ENCODE data around the gene DTNBP1.

DTNBP1 gene

DNA sequence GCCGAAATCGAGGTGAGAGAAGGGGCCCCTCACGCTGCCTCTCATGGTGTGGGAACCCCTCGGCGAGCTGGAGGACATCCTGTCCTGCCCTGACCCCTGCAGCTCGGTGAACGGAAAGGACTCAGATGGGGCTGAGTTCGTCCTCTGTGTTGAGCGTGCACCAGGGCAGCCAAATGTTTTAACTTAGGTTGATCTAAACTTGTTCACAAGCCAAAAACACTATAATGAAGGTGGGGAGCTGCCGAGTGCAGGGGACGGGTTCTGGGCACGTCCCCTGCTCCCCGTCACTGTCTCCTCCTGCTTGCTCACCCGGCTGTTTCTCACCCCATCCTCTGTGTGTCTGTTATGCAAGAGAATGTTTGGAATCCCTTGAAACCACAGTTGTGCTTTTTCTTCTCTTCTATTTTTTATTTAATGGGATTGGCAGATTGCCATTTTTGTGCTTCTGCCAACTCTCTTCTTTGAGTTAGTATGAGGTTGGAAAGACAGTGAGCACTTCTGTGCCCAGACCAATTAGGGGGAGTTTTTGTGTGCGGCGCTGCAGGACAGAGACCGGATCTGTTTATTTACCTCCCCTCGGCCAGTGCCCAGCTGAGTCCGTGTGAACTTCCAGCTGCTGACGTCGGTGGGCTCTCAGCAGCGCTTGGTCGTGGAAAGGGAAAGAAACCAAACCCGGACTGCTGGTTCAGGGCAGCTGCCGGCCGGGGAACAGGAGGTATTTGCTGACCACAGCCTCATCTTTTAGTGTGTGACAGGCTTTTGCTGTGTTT is 158.1 kb downstream of the DTNBP1 start (continued):
- no peak for TF ChIP-seq ZNF239 (tag by site-specific recombination; IDR thresholded peaks at IDR 0.05)
- no peak for TF ChIP-seq ZNF747 (tag by site-specific recombination; IDR thresholded peaks at IDR 0.05)
- peak; percentile 81 for TF ChIP-seq ZNF366 (tag by site-specific recombination; conservative IDR thresholded peaks at IDR 0.05)
- TF ChIP-seq, protein P1, sequence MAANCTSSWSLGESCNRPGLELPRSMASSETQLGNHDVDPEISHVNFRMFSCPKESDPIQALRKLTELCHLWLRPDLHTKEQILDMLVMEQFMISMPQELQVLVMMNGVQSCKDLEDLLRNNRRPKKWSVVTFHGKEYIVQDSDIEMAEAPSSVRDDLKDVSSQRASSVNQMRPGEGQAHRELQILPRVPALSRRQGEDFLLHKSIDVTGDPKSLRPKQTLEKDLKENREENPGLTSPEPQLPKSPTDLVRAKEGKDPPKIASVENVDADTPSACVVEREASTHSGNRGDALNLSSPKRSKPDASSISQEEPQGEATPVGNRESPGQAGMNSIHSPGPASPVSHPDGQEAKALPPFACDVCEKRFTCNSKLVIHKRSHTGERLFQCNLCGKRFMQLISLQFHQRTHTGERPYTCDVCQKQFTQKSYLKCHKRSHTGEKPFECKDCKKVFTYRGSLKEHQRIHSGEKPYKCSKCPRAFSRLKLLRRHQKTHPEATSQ (tag by site-specific recombination; IDR thresholded peaks at IDR 0.05) = no peak
- TF ChIP-seq, protein P2, sequence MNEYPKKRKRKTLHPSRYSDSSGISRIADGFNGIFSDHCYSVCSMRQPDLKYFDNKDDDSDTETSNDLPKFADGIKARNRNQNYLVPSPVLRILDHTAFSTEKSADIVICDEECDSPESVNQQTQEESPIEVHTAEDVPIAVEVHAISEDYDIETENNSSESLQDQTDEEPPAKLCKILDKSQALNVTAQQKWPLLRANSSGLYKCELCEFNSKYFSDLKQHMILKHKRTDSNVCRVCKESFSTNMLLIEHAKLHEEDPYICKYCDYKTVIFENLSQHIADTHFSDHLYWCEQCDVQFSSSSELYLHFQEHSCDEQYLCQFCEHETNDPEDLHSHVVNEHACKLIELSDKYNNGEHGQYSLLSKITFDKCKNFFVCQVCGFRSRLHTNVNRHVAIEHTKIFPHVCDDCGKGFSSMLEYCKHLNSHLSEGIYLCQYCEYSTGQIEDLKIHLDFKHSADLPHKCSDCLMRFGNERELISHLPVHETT (tag by site-specific recombination; IDR thresholded peaks at IDR 0.05) = no peak
- no peak for TF ChIP-seq SCRT2 (tag by site-specific recombination; IDR thresholded peaks at IDR 0.05)
- peak; percentile 99 for TF ChIP-seq FEZF1 (tag by site-specific recombination; IDR thresholded peaks at IDR 0.05)
- TF ChIP-seq HOXD13 (CRISPR knock-in tag; IDR thresholded peaks at IDR 0.05; ENCODE audit: borderline replicate concordance) = no peak
- TF ChIP-seq, protein P3, sequence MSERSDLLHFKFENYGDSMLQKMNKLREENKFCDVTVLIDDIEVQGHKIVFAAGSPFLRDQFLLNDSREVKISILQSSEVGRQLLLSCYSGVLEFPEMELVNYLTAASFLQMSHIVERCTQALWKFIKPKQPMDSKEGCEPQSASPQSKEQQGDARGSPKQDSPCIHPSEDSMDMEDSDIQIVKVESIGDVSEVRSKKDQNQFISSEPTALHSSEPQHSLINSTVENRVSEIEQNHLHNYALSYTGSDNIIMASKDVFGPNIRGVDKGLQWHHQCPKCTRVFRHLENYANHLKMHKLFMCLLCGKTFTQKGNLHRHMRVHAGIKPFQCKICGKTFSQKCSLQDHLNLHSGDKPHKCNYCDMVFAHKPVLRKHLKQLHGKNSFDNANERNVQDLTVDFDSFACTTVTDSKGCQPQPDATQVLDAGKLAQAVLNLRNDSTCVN (tag by site-specific recombination; optimal IDR thresholded peaks at IDR 0.05) = no peak
- no peak; the same call in 1 of the 2 replicates for TF ChIP-seq ZNF19 (tag by site-specific recombination; IDR thresholded peaks at IDR 0.05; ENCODE audit: low read depth)
- no peak for TF ChIP-seq ZNF433 (tag by site-specific recombination; IDR thresholded peaks at IDR 0.05; ENCODE audit: low read depth)
- no peak for TF ChIP-seq TRIM28 (IDR thresholded peaks at IDR 0.05; ENCODE audit: borderline replicate concordance, low read length)
- no peak for TF ChIP-seq SCRT1 (tag by site-specific recombination; IDR thresholded peaks at IDR 0.05; ENCODE audit: borderline replicate concordance)
- TF ChIP-seq, protein P4, sequence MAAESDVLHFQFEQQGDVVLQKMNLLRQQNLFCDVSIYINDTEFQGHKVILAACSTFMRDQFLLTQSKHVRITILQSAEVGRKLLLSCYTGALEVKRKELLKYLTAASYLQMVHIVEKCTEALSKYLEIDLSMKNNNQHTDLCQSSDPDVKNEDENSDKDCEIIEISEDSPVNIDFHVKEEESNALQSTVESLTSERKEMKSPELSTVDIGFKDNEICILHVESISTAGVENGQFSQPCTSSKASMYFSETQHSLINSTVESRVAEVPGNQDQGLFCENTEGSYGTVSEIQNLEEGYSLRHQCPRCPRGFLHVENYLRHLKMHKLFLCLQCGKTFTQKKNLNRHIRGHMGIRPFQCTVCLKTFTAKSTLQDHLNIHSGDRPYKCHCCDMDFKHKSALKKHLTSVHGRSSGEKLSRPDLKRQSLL (tag by site-specific recombination; IDR thresholded peaks at IDR 0.05) = no peak
- no peak for TF ChIP-seq ZNF548 (tag by site-specific recombination; IDR thresholded peaks at IDR 0.05)
- no peak for TF ChIP-seq ZNF184 (tag by site-specific recombination; IDR thresholded peaks at IDR 0.05)
- peak; percentile 94 for TF ChIP-seq ZIC2 (tag by site-specific recombination; IDR thresholded peaks at IDR 0.05)
- TF ChIP-seq, protein P5, sequence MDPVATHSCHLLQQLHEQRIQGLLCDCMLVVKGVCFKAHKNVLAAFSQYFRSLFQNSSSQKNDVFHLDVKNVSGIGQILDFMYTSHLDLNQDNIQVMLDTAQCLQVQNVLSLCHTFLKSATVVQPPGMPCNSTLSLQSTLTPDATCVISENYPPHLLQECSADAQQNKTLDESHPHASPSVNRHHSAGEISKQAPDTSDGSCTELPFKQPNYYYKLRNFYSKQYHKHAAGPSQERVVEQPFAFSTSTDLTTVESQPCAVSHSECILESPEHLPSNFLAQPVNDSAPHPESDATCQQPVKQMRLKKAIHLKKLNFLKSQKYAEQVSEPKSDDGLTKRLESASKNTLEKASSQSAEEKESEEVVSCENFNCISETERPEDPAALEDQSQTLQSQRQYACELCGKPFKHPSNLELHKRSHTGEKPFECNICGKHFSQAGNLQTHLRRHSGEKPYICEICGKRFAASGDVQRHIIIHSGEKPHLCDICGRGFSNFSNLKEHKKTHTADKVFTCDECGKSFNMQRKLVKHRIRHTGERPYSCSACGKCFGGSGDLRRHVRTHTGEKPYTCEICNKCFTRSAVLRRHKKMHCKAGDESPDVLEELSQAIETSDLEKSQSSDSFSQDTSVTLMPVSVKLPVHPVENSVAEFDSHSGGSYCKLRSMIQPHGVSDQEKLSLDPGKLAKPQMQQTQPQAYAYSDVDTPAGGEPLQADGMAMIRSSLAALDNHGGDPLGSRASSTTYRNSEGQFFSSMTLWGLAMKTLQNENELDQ (tag by site-specific recombination; IDR thresholded peaks at IDR 0.05; ENCODE audit: low read depth) = no peak
- peak; percentile 81 for TF ChIP-seq WT1 (tag by site-specific recombination; IDR thresholded peaks at IDR 0.05)
- no peak for TF ChIP-seq ZNF585B (tag by site-specific recombination; IDR thresholded peaks at IDR 0.05)
- TF ChIP-seq KLF1 (tag by site-specific recombination; IDR thresholded peaks at IDR 0.05) = no peak
- TF ChIP-seq ZNF266 (tag by site-specific recombination; IDR thresholded peaks at IDR 0.05; ENCODE audit: low read depth) = no peak
- TF ChIP-seq KLF8 (tag by site-specific recombination; IDR thresholded peaks at IDR 0.05) = no peak
- no peak for TF ChIP-seq GLI4 (tag by site-specific recombination; IDR thresholded peaks at IDR 0.05)
- 0 out of 2 replicates have a peak, but pooled peaks have one; percentile 34 for TF ChIP-seq IKZF3 (tag by site-specific recombination; IDR thresholded peaks at IDR 0.05)
- peak; percentile 42; the same call in 1 of the 2 replicates for TF ChIP-seq KLF10 (tag by site-specific recombination; IDR thresholded peaks at IDR 0.05)
- no peak for TF ChIP-seq ZNF23 (tag by site-specific recombination; IDR thresholded peaks at IDR 0.05; ENCODE audit: borderline replicate concordance)
- TF ChIP-seq, protein P6, sequence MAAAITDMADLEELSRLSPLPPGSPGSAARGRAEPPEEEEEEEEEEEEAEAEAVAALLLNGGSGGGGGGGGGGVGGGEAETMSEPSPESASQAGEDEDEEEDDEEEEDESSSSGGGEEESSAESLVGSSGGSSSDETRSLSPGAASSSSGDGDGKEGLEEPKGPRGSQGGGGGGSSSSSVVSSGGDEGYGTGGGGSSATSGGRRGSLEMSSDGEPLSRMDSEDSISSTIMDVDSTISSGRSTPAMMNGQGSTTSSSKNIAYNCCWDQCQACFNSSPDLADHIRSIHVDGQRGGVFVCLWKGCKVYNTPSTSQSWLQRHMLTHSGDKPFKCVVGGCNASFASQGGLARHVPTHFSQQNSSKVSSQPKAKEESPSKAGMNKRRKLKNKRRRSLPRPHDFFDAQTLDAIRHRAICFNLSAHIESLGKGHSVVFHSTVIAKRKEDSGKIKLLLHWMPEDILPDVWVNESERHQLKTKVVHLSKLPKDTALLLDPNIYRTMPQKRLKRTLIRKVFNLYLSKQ (tag by site-specific recombination; IDR thresholded peaks at IDR 0.05; ENCODE audit: borderline replicate concordance) = no peak
- no peak for TF ChIP-seq ZNF169 (tag by site-specific recombination; IDR thresholded peaks at IDR 0.05)
- no peak for TF ChIP-seq GLI2 (tag by site-specific recombination; IDR thresholded peaks at IDR 0.05; ENCODE audit: borderline replicate concordance, low read depth)
- TF ChIP-seq ZNF394 (tag by site-specific recombination; IDR thresholded peaks at IDR 0.05; ENCODE audit: borderline replicate concordance) = no peak
- TF ChIP-seq ZXDB (tag by site-specific recombination; IDR thresholded peaks at IDR 0.05) = peak; percentile 68

Data from HEK293 (cell line).